ENCODE results near the gene ZNF200.

GRCh38 chr16:3192476-3193019 is 42.4 kb downstream of the ZNF200 start:
- TF ChIP-seq CTCF (IDR thresholded peaks at IDR 0.05), result no peak
- no peak for TF ChIP-seq POLR2A (IDR thresholded peaks at IDR 0.05)

Data from right lobe of liver (tissue), 4 donors.